SK-N-SH (cell line): ENCODE measurements around the gene CCDC183. TPM values are rescaled to one million over a fixed set of nuclear protein-coding genes. Genes with fewer than 3 reads are reported as not detected.

ENCODE experiments used
- CTCF ChIA-PET: fragments of 300-600, 350-600 bp; formaldehyde crosslinking; extraction: SDS; loops from one replicate; lab custom pipeline; 2021; lab: Yijun Ruan, JAX
- POLR2A ChIA-PET: fragments of 350-600 bp; sonication (Branson Sonifier 250); formaldehyde crosslinking; extraction: SDS; loops from one replicate; lab custom pipeline; 2020; ENCODE audit warnings: antibody characterized with exemption, inconsistent platforms; lab: Yijun Ruan, JAX
- DNase-seq: peaks from one replicate; pipeline ENCODE4 v3.0.0; 2012
- H2AFZ ChIP-seq: fragments of 200-600 bp; sonication (generic); 2 replicates; pipeline ENCODE4 v1.8.1; 2016; ENCODE audit warnings: antibody characterized with exemption, mild to moderate bottlenecking, low read depth
- H3F3A ChIP-seq: fragments of 200-600 bp; sonication (generic); replicated peaks from 2 replicates; pipeline ENCODE3; 2016; ENCODE audit warnings: antibody characterized with exemption, mild to moderate bottlenecking; ENCODE audit not compliant: insufficient read depth
- H3K27ac ChIP-seq, 2 experiments: fragments of 200-500 bp in 1 of 2; fragments of 200-600 bp in 1 of 2; sonication (Bioruptor generic) in 1 of 2; sonication (generic), shearing (Covaris generic) in 1 of 2; 2 replicates each; pipeline versions ENCODE4 v1.5.1 to v1.6.1; 2014 to 2016; ENCODE audit warnings: low read depth in 2 of 2, inconsistent platforms in 1 of 2, low read length in 1 of 2, mild to moderate bottlenecking in 1 of 2, mixed read lengths in 1 of 2
- H3K27me3 ChIP-seq: fragments of 200-600 bp; sonication (generic), shearing (Covaris generic); 2 replicates; pipeline ENCODE4 v1.6.1; 2016; ENCODE audit warnings: mixed run types; ENCODE audit not compliant: insufficient read depth
- H3K36me3 ChIP-seq, 2 experiments: fragments of 200-500 bp in 1 of 2; fragments of 200-600 bp in 1 of 2; sonication (Bioruptor generic) in 1 of 2; sonication (generic) in 1 of 2; replicated peaks in 1 of 2; 2 replicates each; pipeline versions ENCODE3 to v1.5.1; 2014 to 2016; ENCODE audit warnings: low read length in 1 of 2, mild to moderate bottlenecking in 1 of 2; ENCODE audit not compliant: insufficient read depth in 2 of 2, control insufficient read depth in 1 of 2
- H3K4me1 ChIP-seq, 2 experiments: fragments of 200-500 bp in 1 of 2; fragments of 200-600 bp in 1 of 2; sonication (Bioruptor generic) in 1 of 2; sonication (generic), shearing (Covaris generic) in 1 of 2; 2 replicates each; pipeline versions ENCODE4 v1.5.1 to v1.6.1; 2014 to 2016; ENCODE audit warnings: low read depth in 1 of 2, low read length in 1 of 2, mixed run types in 1 of 2; ENCODE audit not compliant: insufficient read depth in 2 of 2, control insufficient read depth in 1 of 2
- H3K4me2 ChIP-seq: fragments of 200-600 bp; sonication (generic), shearing (Covaris generic); 2 replicates; pipeline ENCODE4 v1.6.1; 2017; ENCODE audit warnings: mixed run types
- H3K4me3 ChIP-seq, 2 experiments: fragments of 200-500 bp in 1 of 2; fragments of 200-600 bp in 1 of 2; sonication (Bioruptor generic) in 1 of 2; sonication (generic), shearing (Covaris generic) in 1 of 2; 2 replicates each; pipeline versions ENCODE4 v1.5.1 to v1.8.1; 2014 to 2016; ENCODE audit warnings: low read depth in 2 of 2, inconsistent platforms in 1 of 2, low read length in 1 of 2, mild to moderate bottlenecking in 1 of 2, mixed read lengths in 1 of 2, moderate library complexity in 1 of 2
- H3K79me2 ChIP-seq: fragments of 200-600 bp; sonication (generic); 2 replicates; pipeline ENCODE4 v1.8.1; 2017; ENCODE audit warnings: mild to moderate bottlenecking; ENCODE audit not compliant: insufficient read depth
- H3K9ac ChIP-seq: fragments of 200-600 bp; sonication (generic); 2 replicates; pipeline ENCODE4 v1.6.1; 2017; ENCODE audit warnings: mixed run types
- H3K9me2 ChIP-seq: fragments of 200-600 bp; sonication (generic); 2 replicates; pipeline ENCODE4 v1.6.1; 2017; ENCODE audit warnings: mixed run types
- H3K9me3 ChIP-seq: fragments of 200-600 bp; sonication (generic); 2 replicates; pipeline ENCODE4 v1.6.1; 2017; ENCODE audit warnings: mixed run types, mild to moderate bottlenecking, moderate library complexity
- H4K20me1 ChIP-seq: fragments of 200-600 bp; sonication (generic); 2 replicates; pipeline ENCODE4 v1.6.1; 2017; ENCODE audit warnings: mild to moderate bottlenecking, mixed run types; ENCODE audit not compliant: insufficient read depth
- CHD2 ChIP-seq: fragments of 150-350 bp; IDR thresholded peaks from 2 replicates; pipeline ENCODE4 v1.6.1; 2018; ENCODE audit warnings: low read length; ENCODE audit not compliant: partially characterized antibody
- ELF1 ChIP-seq: IDR thresholded peaks from 2 replicates; pipeline ENCODE4 v1.4.0; 2012
- EP300 ChIP-seq, 2 experiments: IDR thresholded peaks; 2 replicates each; pipeline versions ENCODE4 v1.4.0 to v1.6.1; 2012; ENCODE audit warnings: borderline replicate concordance in 1 of 2, low read depth in 1 of 2, low read length in 1 of 2
- GABPA ChIP-seq: IDR thresholded peaks from 2 replicates; pipeline ENCODE4 v1.4.0; 2012; ENCODE audit warnings: low read depth, mild to moderate bottlenecking
- GATA2 ChIP-seq: sonication (generic); formaldehyde crosslinking; IDR thresholded peaks from 2 replicates; pipeline ENCODE4 v1.5.0; 2020; ENCODE audit warnings: mild to moderate bottlenecking, missing genetic modification reagents
- JUND ChIP-seq: IDR thresholded peaks from 2 replicates; pipeline ENCODE4 v1.4.0; 2012
- MAX ChIP-seq: IDR thresholded peaks from 2 replicates; pipeline ENCODE4 v1.4.0; 2012; ENCODE audit warnings: low read depth
- MXI1 ChIP-seq: IDR thresholded peaks from 2 replicates; pipeline ENCODE4 v1.6.1; 2012; ENCODE audit warnings: mild to moderate bottlenecking, low read depth, low read length, improper control_type of control experiment
- NFIC ChIP-seq: IDR thresholded peaks from 2 replicates; pipeline ENCODE4 v1.4.0; 2012; ENCODE audit warnings: borderline replicate concordance
- PBX3 ChIP-seq: IDR thresholded peaks from 2 replicates; pipeline ENCODE4; 2012
- RCOR1 ChIP-seq: fragments of 150-350 bp; IDR thresholded peaks from 2 replicates; pipeline ENCODE4 v1.6.1; 2017; ENCODE audit warnings: antibody characterized with exemption, low read length
- REST ChIP-seq: IDR thresholded peaks from 2 replicates; pipeline ENCODE4 v1.6.1; 2012; ENCODE audit warnings: mild to moderate bottlenecking, low read depth, low read length, moderate library complexity
- RFX5 ChIP-seq: IDR thresholded peaks from 2 replicates; pipeline ENCODE4 v1.6.1; 2012; ENCODE audit warnings: mild to moderate bottlenecking, improper control_type of control experiment, low read length
- RXRA ChIP-seq: IDR thresholded peaks from 2 replicates; pipeline ENCODE4 v1.4.0; 2012; ENCODE audit warnings: low read depth, mild to moderate bottlenecking, borderline replicate concordance
- SMC3 ChIP-seq: IDR thresholded peaks from 2 replicates; pipeline ENCODE4 v1.6.1; 2012; ENCODE audit warnings: low read depth, low read length, improper control_type of control experiment
- TEAD4 ChIP-seq: IDR thresholded peaks from 2 replicates; pipeline ENCODE4 v1.4.0; 2012; ENCODE audit warnings: mild to moderate bottlenecking, borderline replicate concordance; ENCODE audit not compliant: insufficient read depth
- USF2 ChIP-seq: fragments of 150-350 bp; IDR thresholded peaks from 2 replicates; pipeline ENCODE4 v1.6.1; 2017; ENCODE audit warnings: antibody characterized with exemption, low read length, low read depth, borderline replicate concordance
- ZBTB33 ChIP-seq: IDR thresholded peaks from 2 replicates; pipeline ENCODE4 v1.4.0; 2012; ENCODE audit warnings: low read depth, borderline replicate concordance
- WGBS: methylation state at CpG from one replicate; pipeline ENCODE4 v1.1.6; 2017; ENCODE audit warnings: low lambda C conversion rate; 5-methylcytosine and 5-hydroxymethylcytosine counted together
- polyA plus RNA-seq, 3 experiments: library from polyadenylated mRNA; depleted of rRNA; stranded (reverse); fragments of >200 nt; gene quantifications; 2 replicates each; pipeline ENCODE4 v1.2.3, GENCODE V29; 2012

CCDC183 gene
- polyA plus RNA-seq, 1 of the 3 experiments (the other 2 are of a cell fraction): 5.3 TPM

- H3F3A ChIP-seq: no peaks in the 10 kb centered on the region
- POLR2A ChIA-PET: no interaction called here
- peaks cover 15% of the 10 kb centered on the region; the same call in 1 of the 2 replicates for H3K79me2 ChIP-seq
- H3K9me3 ChIP-seq: no peaks in the 10 kb centered on the region
- no peak overlapping the region for H2AFZ ChIP-seq
- DNase-seq: no peak
- peaks cover 4 to 14% of the 10 kb centered on the region in 2 experiments; a peak in 2 of 4 replicates for H3K4me1 ChIP-seq
- peaks cover 0 to 11% of the 10 kb centered on the region in 2 experiments for H3K36me3 ChIP-seq
- 90% methylated on average over 10 of the region's 18 CpGs for WGBS
- H3K27me3 ChIP-seq: no peaks in the 10 kb centered on the region
- no peak overlapping the region for H3K4me3 ChIP-seq
- CTCF ChIA-PET: interaction anchor here (2.2 kb wide), 1 partner anchor 11 kb away, joined by 9 read pairs; the partner anchor contains the start of gene AJM1
- TF ChIP-seq JUND: no peak
- no peak for TF ChIP-seq USF2
- no peak for TF ChIP-seq CHD2
- no peak for TF ChIP-seq SMC3
- TF ChIP-seq RCOR1: no peak
- no peaks in the 10 kb centered on the region; the same call in 1 of the 2 replicates for H4K20me1 ChIP-seq
- no peak overlapping the region for H3K4me2 ChIP-seq
- H3K9me2 ChIP-seq: no peaks in the 10 kb centered on the region
- H3K27ac ChIP-seq: no peak overlapping the region; a peak in 1 of 4 replicates
- no peak overlapping the region for H3K9ac ChIP-seq
Observed at GRCh38 chr9:136853596-136854112, 57.5 kb downstream of the CCDC183 start.

GRCh38 chr9:136854113-136854841 lies 58.1 kb downstream of the CCDC183 start:
- no peak overlapping the region for H3K9ac ChIP-seq
- TF ChIP-seq ZBTB33 (no peak), GATA2 (CRISPR knock-in tag) (no peak), CHD2 (no peak), REST (no peak), EP300 (IDR thresholded peaks at IDR 0.05; ENCODE audit: borderline replicate concordance in 1 of 2, low read depth in 1 of 2, low read length in 1 of 2) (no peak), ELF1 (no peak), MAX (no peak), MXI1 (no peak), NFIC (no peak), TEAD4 (no peak), SMC3 (no peak), PBX3 (no peak), RXRA (no peak), GABPA (no peak), RFX5 (no peak)
- H3K9me3 ChIP-seq: no peaks in the 10 kb centered on the region
- no peak overlapping the region for H3K4me3 ChIP-seq
- no peaks in the 10 kb centered on the region; the same call in 1 of the 2 replicates for H4K20me1 ChIP-seq
- no peak overlapping the region for H2AFZ ChIP-seq
- H3K4me2 ChIP-seq: no peak overlapping the region
- no peaks in the 10 kb centered on the region for H3F3A ChIP-seq
- DNase-seq: no peak
- 100% methylated on average over 6 of the region's 30 CpGs for WGBS
- peaks cover 15% of the 10 kb centered on the region; the same call in 1 of the 2 replicates for H3K79me2 ChIP-seq
- no peaks in the 10 kb centered on the region for H3K27me3 ChIP-seq
- H3K4me1 ChIP-seq: peaks cover 4 to 20% of the 10 kb centered on the region in 2 experiments; a peak in 3 of 4 replicates
- peaks cover 0 to 11% of the 10 kb centered on the region in 2 experiments for H3K36me3 ChIP-seq
- ChIA-PET CTCF (interaction anchor here (2.2 kb wide), 1 partner anchor 11 kb away, joined by 9 read pairs; the partner anchor contains the start of gene AJM1), POLR2A (no interaction called here)
- H3K27ac ChIP-seq: no peak overlapping the region; a peak in 1 of 4 replicates
- H3K9me2 ChIP-seq: no peaks in the 10 kb centered on the region
